Kidney tubule cell (primary cell): Measurements from ENCODE around the gene EVC2.
"Not testable (repeated sequence)": the region's sequence is repeated elsewhere in the genome, so short reads cannot be mapped to it uniquely, and the experiment has no call there.

Source experiments
- DNase-seq: peaks from one replicate; pipeline ENCODE4 v3.0.0-alpha.2; 2018; ENCODE audit warnings: low spot score

The EVC2 gene

DNA sequence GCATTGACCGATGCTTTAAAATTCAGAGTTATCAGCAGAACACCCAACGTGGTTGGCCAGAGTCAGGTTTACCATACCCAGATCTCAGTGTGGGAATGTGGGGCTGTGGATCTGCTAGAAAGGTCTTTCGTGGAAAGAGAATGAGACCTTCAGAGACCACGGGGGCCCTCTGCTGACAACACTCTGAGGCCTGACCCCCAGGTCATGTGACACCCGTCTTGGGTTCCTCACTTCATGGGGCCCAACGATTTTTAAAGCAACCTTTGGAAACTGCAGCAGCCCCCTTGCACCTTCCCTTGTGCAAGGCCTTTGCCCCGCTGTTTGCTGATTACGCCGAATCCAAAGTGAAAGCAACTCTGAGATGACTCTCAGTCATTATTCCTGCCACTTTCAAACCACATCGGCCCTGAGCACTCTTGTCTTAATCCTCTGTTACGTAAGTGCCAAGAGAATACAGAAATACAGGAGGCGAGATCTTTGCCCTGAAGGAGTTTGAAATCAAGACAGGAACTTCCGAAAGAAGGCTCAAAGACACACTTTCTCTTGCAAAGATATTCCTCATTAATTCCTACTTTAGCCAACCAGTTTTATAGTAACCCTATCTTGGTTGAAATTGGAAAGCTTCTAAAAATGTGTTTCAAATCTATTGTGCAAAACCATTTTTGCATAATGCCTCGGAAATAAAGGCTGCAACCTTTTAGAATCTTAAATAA lies 88.3 kb downstream of the EVC2 start:
- no peak for DNase-seq

DNA sequence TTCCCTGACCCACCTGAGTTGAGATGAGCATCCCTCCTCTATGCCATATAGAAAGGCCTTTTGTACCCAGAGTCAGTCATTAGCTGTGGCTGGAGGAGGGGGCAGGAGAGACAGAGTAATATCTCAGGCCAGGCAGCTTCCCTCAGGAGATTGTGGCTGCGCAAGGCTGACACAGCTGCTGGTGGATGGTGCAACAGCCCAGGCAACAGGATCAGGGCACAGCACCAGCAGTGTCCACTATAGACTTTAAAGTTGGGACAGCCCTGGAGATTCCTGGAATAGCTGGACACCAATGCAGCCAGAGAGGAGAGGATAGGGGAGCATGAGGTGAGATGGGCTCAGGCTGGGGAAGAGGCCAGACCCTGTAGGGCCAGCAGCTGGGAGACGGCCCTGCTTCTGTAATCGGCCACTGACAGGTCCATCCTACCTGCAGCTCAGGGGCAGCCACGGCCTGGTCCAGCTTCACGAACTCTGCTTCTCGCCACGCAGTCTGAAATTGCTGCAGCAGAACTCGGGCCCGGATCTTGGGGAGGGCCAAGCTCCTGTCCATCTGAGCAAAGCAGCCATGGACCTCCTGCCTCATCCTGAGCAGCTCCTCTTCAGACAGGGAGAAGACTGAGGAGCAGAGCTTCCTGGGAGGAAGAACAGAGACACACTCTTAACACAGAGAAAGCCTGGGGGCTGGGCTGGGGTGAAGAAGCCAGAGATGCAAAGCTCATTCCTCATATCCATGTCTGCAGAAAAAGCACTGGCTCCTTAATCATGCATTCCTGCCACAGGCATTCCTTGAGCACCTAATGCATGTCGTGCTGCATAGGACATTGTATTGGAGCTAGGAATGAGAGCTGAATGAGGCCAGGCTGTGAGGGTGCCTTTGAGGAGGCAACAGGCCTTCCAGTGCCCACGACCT lies 90.1 kb downstream of the EVC2 start:
- DNase-seq, result no peak

DNA sequence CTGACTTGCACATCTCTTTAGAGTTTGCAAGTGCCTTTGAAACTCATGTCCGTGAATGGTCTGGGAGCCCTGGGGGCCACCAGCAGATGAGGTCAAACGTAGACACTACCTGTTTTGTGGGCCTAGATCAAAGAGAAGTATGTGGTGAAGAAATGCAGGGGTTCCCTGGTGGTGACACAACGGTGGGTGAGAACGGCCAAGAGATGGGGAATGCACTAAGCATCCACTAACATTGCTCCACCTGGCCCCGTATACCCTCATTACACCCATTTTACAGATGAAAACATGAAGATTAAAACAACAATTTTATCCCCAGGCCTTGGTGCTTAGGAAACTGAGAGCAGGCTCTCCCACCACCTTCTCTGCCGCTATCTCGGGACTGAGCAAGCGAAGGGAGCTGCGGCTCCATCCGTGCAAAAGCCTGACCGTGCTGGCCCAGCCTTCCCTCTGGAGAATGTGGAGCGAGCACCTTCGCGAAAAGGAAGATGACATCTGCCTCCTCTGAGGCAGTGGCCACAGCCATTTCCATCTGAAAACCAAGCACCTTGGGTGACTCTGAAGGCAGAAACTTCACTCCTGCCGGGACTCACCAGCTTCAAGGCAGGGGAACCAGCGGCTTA lies 91.9 kb downstream of the EVC2 start:
- DNase-seq, result no peak

DNA sequence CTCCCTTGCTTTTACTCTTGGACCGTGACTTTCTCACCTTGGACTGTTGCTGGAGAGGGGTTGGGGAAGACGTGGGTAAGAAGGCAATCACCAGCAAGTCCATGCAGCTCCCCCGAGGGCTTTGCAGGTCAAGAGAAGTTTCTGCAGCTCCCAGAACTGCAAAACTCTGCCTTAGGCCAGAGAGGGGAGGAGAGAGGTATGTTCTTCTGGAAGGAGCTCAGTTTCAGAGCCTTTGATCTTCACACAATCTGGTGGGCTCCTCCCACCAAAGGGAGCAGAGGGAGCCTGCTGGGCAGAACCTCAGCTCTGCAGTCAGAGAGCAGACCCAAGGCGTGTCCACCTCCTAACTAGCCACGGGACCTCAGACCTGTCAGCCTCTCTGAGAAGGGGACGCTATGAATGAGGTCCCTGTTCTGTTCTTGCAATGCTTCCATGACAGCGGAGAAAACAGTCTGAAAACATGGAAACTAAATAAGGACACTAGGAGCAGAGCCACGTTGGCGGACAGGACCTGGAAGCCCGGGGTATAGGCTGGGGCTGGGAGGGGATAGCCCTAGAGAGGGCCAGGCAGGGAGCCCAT lies 92.8 kb downstream of the EVC2 start:
- DNase-seq, result no peak

DNA sequence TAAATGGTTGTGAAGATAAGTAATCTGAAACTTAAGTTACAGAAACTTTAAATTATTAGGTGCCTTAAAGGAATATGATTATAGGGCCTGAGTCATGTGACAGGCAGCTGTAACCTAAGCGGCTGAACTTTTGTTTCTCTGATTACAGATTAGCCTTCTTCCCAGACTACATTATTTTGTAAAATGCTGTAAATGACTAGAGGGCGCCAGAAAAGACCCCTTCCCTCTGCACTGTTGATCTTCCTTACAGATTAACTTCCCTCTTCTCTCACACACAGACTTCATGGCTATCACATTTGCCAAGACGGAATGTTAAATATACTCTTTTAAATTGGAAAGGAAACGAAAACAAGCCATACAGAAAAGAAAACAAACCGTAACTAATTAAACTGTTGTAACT lies 96.6 kb downstream of the EVC2 start:
- no peak for DNase-seq

DNA sequence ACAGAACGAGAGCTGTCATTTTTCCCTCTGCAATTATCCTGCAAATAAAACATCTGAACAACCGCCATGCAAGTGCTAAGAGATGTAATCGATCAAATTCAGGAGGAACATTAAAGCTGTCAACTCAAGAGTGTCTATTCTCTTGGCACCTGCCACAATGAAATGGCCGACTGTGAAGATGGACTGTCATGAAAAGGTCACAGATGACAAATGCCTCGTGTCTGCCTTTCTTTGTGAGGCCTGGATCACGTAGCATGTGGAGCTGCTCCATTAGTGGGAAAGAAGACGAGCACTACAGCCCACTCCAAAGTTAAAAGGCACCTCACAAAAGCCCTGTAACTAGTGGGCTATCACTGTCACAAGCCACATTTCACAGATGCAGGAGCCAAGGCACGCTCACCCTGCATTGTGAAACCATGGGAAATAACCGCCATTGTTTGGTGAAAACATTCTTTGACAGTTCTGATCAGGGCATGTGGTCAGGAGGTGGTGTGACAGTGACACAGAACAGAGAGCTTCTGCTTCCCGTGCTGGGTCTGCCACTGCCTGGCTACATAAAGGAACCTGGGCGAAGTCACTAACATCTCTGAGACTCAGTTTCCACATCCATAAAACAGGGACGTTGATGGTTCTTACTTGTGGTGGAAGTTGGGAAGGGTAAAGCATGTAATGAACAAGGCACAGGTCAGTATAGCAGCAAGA lies 98.9 kb downstream of the EVC2 start:
- no peak for DNase-seq

DNA sequence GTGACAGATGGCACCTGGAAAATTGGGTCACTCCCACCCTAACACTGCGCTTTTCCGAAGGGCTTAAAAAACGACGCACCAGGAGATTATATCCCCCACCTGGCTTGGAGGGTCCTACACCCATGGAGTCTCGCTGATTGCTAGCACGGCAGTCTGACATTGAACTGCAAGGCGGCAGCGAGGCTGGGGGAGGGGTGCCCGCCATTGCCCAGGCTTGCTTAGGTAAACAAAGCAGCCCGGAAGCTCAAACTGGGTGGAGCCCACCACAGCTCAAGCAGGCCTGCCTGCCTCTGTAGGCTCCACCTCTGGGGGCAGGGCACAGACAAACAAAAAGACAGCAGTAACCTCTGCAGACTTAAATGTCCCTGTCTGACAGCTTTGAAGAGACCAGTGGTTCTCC lies 114.5 kb downstream of the EVC2 start:
- DNase-seq, result not testable (repeated sequence)

DNA sequence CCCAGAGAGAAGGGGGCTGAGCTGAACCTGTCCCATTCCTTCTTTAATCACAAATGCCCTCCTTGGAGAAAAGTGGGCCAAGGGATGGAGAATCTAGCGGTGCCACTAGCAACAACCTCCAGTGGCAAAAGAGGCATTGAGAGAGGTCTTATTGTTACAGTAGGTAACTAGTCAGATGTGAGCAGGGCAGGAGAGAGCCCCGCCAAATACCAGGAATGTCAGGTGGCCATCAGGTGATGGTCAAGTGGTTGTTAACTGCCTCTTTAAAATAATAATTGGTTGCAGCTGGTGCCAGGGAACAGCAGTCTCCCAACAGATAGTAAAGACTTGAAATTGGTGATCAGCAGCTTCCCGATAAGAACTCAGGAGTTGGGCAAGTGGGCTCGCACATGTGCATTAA lies 116.1 kb downstream of the EVC2 start:
- DNase-seq, result no peak

DNA sequence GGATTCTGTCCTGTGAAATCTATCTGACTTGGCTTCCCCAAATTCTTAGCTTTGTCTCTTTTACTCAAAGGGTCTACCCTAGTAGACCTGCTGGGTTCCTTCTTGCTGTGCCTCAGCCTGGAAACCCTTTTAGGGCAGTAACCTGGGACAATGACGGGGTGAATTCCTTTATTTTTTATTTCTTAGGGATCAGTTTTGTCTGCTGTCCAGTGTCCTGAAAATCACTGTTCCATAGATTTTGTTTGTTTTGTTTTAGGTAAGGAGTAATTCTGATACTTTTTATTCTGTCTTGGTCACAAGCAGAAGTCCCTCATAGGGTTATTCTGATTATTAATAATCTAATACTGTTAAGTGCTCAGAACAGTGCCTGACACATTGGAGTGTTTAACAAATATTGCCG lies 118.9 kb downstream of the EVC2 start:
- DNase-seq, result no peak

DNA sequence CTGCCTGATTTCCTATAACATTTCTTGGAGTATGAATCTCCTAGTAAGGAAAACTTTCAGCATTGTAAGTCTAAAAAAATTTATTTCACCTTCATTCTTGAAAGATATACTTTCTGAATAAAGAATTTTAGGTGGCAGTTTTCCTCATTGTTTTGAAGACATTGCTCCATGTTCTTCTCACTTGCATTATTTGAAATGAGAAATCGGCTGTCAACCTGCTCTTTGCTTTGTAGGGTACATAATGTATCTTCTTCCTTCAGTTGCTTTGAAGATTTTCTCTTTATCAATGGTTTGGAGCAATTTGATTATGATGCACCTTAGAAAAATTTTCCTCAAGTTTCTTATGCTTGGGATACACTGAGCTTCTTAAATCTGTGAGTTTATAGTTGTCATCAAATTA lies 120.3 kb downstream of the EVC2 start:
- DNase-seq, result no peak

DNA sequence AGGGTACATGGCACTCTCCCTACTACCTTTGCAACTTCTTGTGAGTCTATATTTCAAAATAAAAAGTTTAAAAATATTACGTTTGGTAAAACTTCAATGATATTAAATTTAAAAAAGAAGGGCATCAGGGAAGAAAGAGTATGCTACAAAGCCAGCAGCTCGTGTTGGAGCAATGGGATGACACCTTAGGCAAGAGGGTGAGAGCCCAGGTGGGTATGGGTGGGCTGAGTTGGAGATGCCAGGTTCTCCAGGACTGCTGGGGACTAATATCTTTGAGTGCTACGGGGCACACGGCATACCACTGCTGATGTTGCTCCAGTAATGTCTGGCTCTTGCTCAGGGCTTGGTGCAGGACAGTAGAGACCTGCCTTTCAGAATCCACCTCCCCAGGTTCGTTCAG lies 132.4 kb downstream of the EVC2 start:
- DNase-seq, result no peak

DNA sequence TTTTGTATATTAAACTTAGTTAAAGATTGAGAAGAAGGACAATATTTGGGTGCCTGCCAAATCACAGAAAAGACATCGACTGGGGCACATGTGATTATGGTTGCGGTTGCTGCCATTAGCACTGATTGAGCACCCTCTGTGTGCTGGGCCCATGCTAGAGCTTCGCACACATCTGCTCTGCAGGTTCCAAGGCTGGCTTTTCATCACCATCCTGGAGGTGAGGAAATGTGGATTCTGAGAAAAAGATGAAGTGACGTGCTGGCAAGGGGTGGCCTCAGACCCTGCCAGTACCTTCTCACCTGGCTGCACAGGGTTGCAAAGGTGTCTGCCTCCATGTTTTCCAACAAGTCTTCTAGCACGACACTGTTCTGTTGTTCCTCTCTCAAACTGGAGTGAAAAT lies 134.0 kb downstream of the EVC2 start:
- no peak for DNase-seq

DNA sequence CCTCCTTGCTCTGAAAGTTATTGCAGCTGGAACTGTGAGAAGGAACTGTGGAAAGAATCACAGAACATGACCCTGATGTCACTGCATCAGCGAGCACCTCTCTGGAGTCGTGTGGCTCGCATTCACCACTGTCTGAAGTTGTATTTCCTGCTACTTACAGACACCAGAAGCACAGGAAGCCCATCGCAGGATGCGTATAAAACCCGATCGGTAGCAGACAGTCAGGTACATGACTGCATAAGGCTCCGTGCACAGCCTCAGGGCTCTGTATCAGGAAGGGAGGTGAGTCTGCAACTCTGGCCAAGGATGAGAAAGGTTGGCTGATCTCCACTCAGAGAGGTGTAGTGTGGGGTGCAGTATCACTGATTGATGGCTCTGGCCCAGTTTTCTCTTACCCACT lies 134.4 kb downstream of the EVC2 start:
- no peak for DNase-seq

DNA sequence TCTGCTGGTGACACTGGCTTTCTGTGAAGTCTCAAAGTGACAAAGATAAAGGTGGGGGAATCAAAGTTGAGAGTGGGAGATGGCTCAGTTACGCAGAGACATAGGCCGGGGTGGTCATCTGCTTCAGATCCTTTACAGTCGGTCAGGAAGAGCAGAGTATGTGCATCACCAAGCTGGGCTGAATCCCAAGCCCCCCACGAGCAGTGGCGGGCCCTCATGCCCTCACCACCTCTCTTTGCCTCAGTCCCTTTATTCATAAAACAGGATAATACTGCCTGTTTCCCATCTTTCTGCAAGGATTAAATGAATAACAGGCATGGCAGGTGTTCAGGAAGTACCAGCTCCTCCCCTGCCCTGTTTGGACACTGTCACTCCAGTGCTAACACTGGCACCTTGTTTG lies 135.6 kb downstream of the EVC2 start:
- DNase-seq, result no peak

DNA sequence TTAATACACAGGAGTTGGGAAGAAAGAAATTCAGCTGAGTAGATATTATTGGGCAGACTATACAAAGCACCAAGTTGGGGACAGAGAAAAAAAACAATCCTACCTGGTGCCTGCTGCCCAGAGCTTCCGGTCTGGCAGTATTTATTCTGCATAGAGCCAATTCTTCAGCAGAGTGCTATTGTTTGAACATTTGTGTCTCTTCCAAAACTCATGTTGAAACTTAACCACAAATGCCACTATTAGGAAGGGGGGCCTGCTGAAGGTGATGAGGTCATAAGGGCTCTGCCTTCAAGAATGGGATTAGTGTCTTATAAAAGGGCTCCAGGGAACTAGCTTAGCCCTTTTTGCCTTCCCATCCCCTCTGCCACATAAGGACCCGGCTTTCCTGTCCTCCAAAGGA lies 136.2 kb downstream of the EVC2 start:
- no peak for DNase-seq

DNA sequence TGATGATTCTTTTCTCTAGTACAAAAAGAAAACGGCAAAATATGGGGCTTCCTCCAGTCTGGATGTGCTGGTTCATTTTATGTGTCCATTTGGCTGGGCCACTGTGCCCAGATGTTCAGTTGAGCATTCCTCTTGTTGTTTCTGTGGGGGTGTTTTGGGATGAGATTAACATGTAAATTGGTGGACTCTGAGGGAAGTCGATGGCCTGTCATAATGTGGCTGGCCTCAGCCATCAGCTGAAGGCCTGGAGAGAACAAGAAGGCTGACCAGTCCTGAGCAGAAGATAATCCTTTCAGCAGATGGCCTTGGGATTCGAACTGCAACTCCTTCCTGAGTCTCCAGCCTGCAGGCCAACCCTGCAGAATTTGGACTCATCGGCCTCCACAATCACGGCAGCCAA lies 136.7 kb downstream of the EVC2 start:
- DNase-seq, result no peak

DNA sequence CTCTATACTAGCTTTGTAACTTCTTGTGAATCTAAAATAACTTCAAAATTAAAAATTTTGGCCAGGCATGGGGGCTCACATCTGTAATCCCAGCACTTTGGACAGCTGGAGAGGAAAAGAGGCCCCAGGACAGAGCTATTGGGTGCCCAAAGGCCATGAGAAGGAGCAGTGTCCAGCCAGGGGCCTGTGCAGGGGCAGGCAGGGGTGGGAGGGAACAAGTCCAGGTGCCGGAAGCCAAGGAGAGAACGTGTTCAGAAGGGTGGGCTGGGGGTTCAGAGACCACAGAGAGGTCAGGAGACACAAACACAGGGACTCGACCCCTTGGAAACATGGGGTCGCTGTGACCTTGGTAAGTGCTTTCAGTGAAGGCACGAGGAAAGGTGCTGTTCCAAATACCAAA lies 138.9 kb downstream of the EVC2 start:
- DNase-seq, result no peak

DNA sequence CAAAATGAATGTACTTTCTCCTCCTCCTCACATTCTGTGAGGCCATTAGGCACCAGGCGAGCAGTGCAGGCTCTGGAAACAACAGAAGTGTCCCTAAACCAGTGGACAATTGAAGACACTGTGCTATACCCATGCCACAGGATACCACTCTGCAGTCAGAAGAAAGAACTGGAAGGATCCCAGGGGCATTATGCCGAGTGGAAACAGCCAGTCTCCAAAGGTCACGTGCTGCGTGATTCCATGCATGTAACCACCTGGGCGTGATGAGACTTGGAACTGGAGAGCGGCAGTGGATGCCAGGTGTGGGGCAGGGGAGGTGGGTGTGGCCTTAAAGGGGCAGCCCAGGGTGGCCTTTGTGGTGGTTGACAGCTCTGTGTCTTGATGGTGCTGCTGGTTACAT lies 139.4 kb downstream of the EVC2 start:
- no peak for DNase-seq

DNA sequence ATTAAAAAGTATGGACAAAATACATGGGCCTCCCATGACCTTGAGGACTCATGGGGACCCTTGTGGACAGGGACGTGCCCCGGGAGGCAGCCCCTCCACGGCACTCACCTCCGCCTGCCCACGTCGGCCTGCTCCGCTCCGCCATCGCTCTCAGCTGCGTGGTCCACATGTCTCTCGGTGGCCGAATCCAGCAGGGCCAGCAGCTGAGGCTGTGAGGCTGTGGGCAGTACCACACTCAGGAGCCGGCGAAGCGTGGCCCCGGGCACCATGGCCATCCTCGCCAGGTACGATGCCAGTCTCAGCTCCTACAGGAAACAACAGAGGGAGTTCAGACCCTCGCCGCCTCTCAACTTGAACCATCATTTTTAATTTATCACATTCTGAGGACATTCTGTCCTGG lies 140.0 kb downstream of the EVC2 start:
- no peak for DNase-seq

DNA sequence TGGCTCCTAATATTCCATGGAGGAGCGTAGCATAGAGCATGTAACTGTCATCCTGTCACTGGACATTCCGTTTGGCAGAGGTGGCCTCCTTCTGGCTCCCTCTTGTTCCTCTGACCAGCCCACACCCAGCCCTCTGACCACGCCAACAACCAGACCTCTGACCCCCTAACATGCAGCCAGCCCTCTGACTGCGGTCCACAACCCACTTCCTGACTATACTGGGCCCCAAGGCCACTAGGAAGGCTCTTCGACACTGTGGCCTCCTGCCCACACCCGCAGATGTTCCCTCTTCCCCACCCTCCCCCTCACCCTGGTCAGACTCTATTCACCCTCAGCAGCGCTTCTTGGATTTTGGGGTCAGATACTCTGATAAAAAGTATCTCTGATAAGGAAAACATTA lies 141.4 kb downstream of the EVC2 start:
- no peak for DNase-seq

DNA sequence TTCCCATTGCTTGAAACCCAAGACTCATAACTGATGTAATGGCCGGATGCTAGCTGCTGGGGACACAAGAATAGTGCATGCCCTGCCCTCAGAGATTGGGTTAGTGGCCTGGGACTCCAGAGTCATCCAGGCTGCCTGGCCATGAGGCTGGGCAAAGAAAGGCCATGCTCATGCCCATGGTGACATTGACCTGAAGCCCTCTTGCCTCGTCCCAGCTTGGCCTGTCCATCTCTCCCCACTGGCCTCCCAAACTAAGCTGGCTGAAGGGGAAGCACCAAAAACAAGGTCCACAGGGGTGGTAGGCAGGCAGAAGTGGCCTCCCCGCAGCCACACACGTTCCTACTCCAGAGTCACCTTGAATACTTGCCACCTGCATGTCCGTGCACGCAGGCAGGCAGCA lies 141.8 kb downstream of the EVC2 start:
- DNase-seq, result no peak

DNA sequence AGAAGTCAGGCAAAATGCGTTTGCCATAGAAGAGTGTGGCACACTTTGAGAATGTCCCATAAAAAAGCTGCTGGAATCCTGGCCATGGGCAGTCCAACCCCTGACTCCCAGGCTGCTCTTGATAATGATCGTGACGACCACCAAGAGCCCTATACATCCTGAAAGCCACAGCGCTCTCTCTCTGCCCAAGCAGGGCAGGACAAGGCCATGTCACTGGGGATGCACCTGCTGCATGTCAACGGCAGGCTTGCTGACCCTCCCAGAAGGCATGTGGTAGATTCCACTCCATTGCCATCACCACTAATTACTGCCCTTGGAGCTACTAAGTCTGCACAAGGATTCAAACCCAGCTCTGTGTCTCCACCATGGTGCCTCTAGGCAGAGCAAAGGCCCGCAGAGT lies 144.5 kb downstream of the EVC2 start:
- DNase-seq, result no peak
